ENCODE data around the gene NTM. TPM values are rescaled to one million over a fixed set of nuclear protein-coding genes. Genes with fewer than 3 reads are reported as not detected.
A peak's percentile ranks its signal among the peaks of the same experiment; 100 is the strongest.

NTM gene
- polyA plus RNA-seq, 1 donor from 2014 or later, result 39.4 TPM

DNA sequence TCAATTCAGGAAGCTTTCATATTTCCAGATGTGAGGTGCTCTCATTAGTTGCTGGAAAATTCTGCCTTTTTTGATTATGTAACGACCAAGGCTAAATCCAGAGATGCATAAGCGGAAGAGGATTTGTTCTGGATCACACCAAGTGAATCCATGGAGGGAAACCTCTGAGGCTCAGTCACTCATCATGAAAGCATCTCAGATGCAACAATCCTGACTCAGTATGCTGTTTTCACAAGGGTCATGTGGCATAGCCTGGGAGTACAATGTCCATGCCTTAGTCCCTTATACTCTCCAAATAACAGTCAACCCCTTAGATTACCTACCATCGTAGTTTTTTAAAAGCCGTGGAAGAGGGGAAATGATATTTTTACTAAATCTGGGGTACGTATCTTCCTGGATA, 445.6 kb downstream of the NTM start:
- Histone ChIP-seq H2AFZ (ENCODE audit: low read depth, low read length) (no peak overlapping the region), H3K36me3 (ENCODE audit: insufficient read depth, low read length) (no peaks in the 10 kb centered on the region), H3K27me3 (ENCODE audit: insufficient read depth, low read depth, low read length) (no peaks in the 10 kb centered on the region), H3F3A (ENCODE audit: insufficient read depth, low read length, poor library complexity, severe bottlenecking) (no peaks in the 10 kb centered on the region), H4K20me1 (ENCODE audit: insufficient read depth) (no peaks in the 10 kb centered on the region), H3K4me3 (ENCODE audit: low read length) (no peak overlapping the region), H3K79me2 (replicated peaks; ENCODE audit: insufficient read depth, low read length) (no peaks in the 10 kb centered on the region), H3K4me2 (ENCODE audit: low read length) (no peak overlapping the region), H3K9me3 (ENCODE audit: low read length) (no peaks in the 10 kb centered on the region), H3K27ac (ENCODE audit: low read length) (no peak overlapping the region), H3K9ac (ENCODE audit: low read length) (no peak overlapping the region), H3K9me2 (ENCODE audit: insufficient read depth, low read length) (no peaks in the 10 kb centered on the region)
- TF ChIP-seq TAF1 (IDR thresholded peaks at IDR 0.05; ENCODE audit: low read depth) (no peak), MXI1 (conservative IDR thresholded peaks at IDR 0.05; ENCODE audit: poor library complexity, severe bottlenecking) (no peak), EZH2 (IDR thresholded peaks at IDR 0.05; ENCODE audit: borderline replicate concordance, insufficient read depth, low read length, poor library complexity, severe bottlenecking) (no peak), RAD21 (conservative IDR thresholded peaks at IDR 0.05) (no peak), POLR2AphosphoS5 (IDR thresholded peaks at IDR 0.05) (no peak), EP300 (conservative IDR thresholded peaks at IDR 0.05; ENCODE audit: poor library complexity, severe bottlenecking) (no peak), SMC3 (conservative IDR thresholded peaks at IDR 0.05; ENCODE audit: poor library complexity) (no peak)
- TF ChIP-seq, protein P1, sequence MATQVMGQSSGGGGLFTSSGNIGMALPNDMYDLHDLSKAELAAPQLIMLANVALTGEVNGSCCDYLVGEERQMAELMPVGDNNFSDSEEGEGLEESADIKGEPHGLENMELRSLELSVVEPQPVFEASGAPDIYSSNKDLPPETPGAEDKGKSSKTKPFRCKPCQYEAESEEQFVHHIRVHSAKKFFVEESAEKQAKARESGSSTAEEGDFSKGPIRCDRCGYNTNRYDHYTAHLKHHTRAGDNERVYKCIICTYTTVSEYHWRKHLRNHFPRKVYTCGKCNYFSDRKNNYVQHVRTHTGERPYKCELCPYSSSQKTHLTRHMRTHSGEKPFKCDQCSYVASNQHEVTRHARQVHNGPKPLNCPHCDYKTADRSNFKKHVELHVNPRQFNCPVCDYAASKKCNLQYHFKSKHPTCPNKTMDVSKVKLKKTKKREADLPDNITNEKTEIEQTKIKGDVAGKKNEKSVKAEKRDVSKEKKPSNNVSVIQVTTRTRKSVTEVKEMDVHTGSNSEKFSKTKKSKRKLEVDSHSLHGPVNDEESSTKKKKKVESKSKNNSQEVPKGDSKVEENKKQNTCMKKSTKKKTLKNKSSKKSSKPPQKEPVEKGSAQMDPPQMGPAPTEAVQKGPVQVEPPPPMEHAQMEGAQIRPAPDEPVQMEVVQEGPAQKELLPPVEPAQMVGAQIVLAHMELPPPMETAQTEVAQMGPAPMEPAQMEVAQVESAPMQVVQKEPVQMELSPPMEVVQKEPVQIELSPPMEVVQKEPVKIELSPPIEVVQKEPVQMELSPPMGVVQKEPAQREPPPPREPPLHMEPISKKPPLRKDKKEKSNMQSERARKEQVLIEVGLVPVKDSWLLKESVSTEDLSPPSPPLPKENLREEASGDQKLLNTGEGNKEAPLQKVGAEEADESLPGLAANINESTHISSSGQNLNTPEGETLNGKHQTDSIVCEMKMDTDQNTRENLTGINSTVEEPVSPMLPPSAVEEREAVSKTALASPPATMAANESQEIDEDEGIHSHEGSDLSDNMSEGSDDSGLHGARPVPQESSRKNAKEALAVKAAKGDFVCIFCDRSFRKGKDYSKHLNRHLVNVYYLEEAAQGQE (IDR thresholded peaks at IDR 0.05; ENCODE audit: borderline replicate concordance), result no peak
- TF ChIP-seq, protein P2, sequence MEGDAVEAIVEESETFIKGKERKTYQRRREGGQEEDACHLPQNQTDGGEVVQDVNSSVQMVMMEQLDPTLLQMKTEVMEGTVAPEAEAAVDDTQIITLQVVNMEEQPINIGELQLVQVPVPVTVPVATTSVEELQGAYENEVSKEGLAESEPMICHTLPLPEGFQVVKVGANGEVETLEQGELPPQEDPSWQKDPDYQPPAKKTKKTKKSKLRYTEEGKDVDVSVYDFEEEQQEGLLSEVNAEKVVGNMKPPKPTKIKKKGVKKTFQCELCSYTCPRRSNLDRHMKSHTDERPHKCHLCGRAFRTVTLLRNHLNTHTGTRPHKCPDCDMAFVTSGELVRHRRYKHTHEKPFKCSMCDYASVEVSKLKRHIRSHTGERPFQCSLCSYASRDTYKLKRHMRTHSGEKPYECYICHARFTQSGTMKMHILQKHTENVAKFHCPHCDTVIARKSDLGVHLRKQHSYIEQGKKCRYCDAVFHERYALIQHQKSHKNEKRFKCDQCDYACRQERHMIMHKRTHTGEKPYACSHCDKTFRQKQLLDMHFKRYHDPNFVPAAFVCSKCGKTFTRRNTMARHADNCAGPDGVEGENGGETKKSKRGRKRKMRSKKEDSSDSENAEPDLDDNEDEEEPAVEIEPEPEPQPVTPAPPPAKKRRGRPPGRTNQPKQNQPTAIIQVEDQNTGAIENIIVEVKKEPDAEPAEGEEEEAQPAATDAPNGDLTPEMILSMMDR (IDR thresholded peaks at IDR 0.05; ENCODE audit: poor library complexity, severe bottlenecking), result no peak

DNA sequence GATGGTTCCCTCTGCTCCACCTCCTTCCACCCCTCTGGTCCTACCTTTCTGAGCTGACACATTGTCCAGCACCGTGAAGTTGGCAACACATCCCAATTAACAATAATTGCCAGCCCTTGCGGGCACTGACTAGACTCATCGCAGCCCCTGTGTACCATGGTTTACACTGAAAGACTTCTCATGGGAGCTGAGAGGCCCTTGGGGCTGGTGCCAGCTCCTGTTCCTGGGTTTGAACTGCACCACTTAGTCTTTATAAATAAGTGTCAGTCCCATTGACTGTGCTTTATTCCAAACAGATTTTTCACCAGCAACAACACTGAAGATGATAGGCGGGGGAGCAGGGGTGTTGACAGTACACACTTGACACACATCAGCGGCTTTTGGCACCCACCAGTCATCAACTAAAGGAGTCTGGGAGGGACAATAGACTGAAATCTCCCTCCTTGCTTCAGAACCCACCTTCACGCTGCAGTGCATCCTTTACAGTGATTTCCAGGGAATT, 447.3 kb downstream of the NTM start:
- H2AFZ ChIP-seq (ENCODE audit: low read depth, low read length), result no peak overlapping the region
- H3K79me2 ChIP-seq (replicated peaks; ENCODE audit: insufficient read depth, low read length), result no peaks in the 10 kb centered on the region
- H3F3A ChIP-seq (ENCODE audit: insufficient read depth, low read length, poor library complexity, severe bottlenecking), result no peaks in the 10 kb centered on the region
- TF ChIP-seq, protein P1 (IDR thresholded peaks at IDR 0.05; ENCODE audit: borderline replicate concordance), result no peak
- TF ChIP-seq POLR2AphosphoS5 (IDR thresholded peaks at IDR 0.05) (peak; percentile 51), EP300 (conservative IDR thresholded peaks at IDR 0.05; ENCODE audit: poor library complexity, severe bottlenecking) (peak; percentile 48)
- TF ChIP-seq, protein P2 (IDR thresholded peaks at IDR 0.05; ENCODE audit: poor library complexity, severe bottlenecking), result no peak
- H3K27ac ChIP-seq (ENCODE audit: low read length), result no peak overlapping the region
- no peaks in the 10 kb centered on the region for H4K20me1 ChIP-seq (ENCODE audit: insufficient read depth)
- no peak overlapping the region for H3K4me3 ChIP-seq (ENCODE audit: low read length)
- H3K9me3 ChIP-seq (ENCODE audit: low read length), result no peaks in the 10 kb centered on the region
- H3K27me3 ChIP-seq (ENCODE audit: insufficient read depth, low read depth, low read length), result no peaks in the 10 kb centered on the region
- no peak overlapping the region for H3K4me2 ChIP-seq (ENCODE audit: low read length)
- no peaks in the 10 kb centered on the region for H3K9me2 ChIP-seq (ENCODE audit: insufficient read depth, low read length)
- no peaks in the 10 kb centered on the region for H3K36me3 ChIP-seq (ENCODE audit: insufficient read depth, low read length)
- H3K9ac ChIP-seq (ENCODE audit: low read length), result no peak overlapping the region

Data from neural cell (in vitro differentiated cells).